Activated naive CD4-positive, alpha-beta T cell treated with anti-CD3 and anti-CD28 coated beads, Interleukin-2, amount 50 U/mL, for 16 hours (primary cell): ENCODE results near the gene CRYBG2.

Experiments used
- DNase-seq: peaks from one replicate; pipeline ENCODE4 v3.0.0-alpha.2; 2020

Gene CRYBG2

GRCh38 chr1:26277719-26278118 lies 76.2 kb downstream of the CRYBG2 start:
- DNase-seq = no peak

- no peak for DNase-seq
These were observed 76.7 kb downstream of the CRYBG2 start for GRCh38 chr1:26277261-26277661.

GRCh38 chr1:26276432-26276838 lies 77.5 kb downstream of the CRYBG2 start:
- no peak for DNase-seq

GRCh38 chr1:26275580-26276431 lies 78.1 kb downstream of the CRYBG2 start:
- peak; percentile 73 for DNase-seq

- DNase-seq = no peak
These were observed 79.0 kb downstream of the CRYBG2 start for GRCh38 chr1:26274801-26275425.
